Smooth muscle cell (in vitro differentiated cells): ENCODE data around the gene DPPA2. TPM values are rescaled to one million over a fixed set of nuclear protein-coding genes. Genes with fewer than 3 reads are reported as not detected.

Experiments
- DNase-seq: peaks from one replicate; lab custom pipeline; 2025; ENCODE audit not compliant: unreplicated experiment; lab: John Stamatoyannopoulos, UW
- H2AFZ ChIP-seq: fragments of 200-600 bp; sonication (generic); 2 replicates; pipeline ENCODE4 v1.6.0; 2016; ENCODE audit warnings: antibody characterized with exemption, low read depth, mild to moderate bottlenecking
- H3F3A ChIP-seq: fragments of 200-600 bp; sonication (generic); 2 replicates; pipeline ENCODE4 v1.6.0; 2017; ENCODE audit warnings: antibody characterized with exemption, low read depth
- H3K27ac ChIP-seq: fragments of 200-600 bp; sonication (generic); 2 replicates; pipeline ENCODE4 v1.5.1; 2016; ENCODE audit warnings: low read depth, mild to moderate bottlenecking
- H3K27me3 ChIP-seq: fragments of 200-600 bp; sonication (generic); 2 replicates; pipeline ENCODE4 v1.6.1; 2016; ENCODE audit warnings: low read depth, mild to moderate bottlenecking
- H3K36me3 ChIP-seq: fragments of 200-600 bp; sonication (generic); 2 replicates; pipeline ENCODE4 v1.5.1; 2016; ENCODE audit warnings: low read depth
- H3K4me1 ChIP-seq: fragments of 200-600 bp; sonication (generic); 2 replicates; pipeline ENCODE4 v1.5.1; 2016; ENCODE audit warnings: low read depth
- H3K4me2 ChIP-seq: fragments of 200-600 bp; sonication (generic); 2 replicates; pipeline ENCODE4 v1.6.0; 2016; ENCODE audit warnings: mild to moderate bottlenecking
- H3K4me3 ChIP-seq: fragments of 200-600 bp; sonication (generic); 2 replicates; pipeline ENCODE4 v1.5.1; 2016; ENCODE audit warnings: mild to moderate bottlenecking
- H3K79me2 ChIP-seq: fragments of 200-600 bp; sonication (generic); 2 replicates; pipeline ENCODE4 v1.6.0; 2016; ENCODE audit warnings: low read depth, mild to moderate bottlenecking
- H3K9ac ChIP-seq: fragments of 200-600 bp; sonication (generic); 2 replicates; pipeline ENCODE4 v1.6.0; 2016; ENCODE audit warnings: low read depth
- H3K9me3 ChIP-seq: fragments of 200-600 bp; sonication (generic); replicated peaks from 2 replicates; pipeline ENCODE4 v1.5.1; 2016; ENCODE audit warnings: low read depth
- H4K20me1 ChIP-seq: fragments of 200-600 bp; sonication (generic); 2 replicates; pipeline ENCODE4 v1.6.0; 2016; ENCODE audit warnings: low read depth
- CTCF ChIP-seq: fragments of 200-600 bp; sonication (generic); IDR thresholded peaks from 2 replicates; pipeline ENCODE4 v1.5.1; 2017; ENCODE audit warnings: borderline replicate concordance, mild to moderate bottlenecking, antibody characterized with exemption; ENCODE audit not compliant: insufficient read depth, poor library complexity, severe bottlenecking
- WGBS: methylation state at CpG from one replicate; pipeline ENCODE4 v1.1.7; 2016; ENCODE audit warnings: low lambda C conversion rate; 5-methylcytosine and 5-hydroxymethylcytosine counted together
- polyA plus RNA-seq: library from polyadenylated mRNA; unstranded; fragments of >200 nt; fragmentation: Nextera tagmentation; extraction: Ambion mirVana; gene quantifications from 2 replicates; pipeline ENCODE4 v1.2.1, GENCODE V29; 2016
- total RNA-seq: library from RNA; depleted of rRNA; stranded (reverse); fragments of >200 nt; gene quantifications from 2 replicates; pipeline ENCODE4 v1.2.3, GENCODE V29; 2014

DPPA2 gene
- total and polyA plus RNA-seq, 2 experiments from 2014 or later = 0.27 to 1.2 TPM

GRCh38 chr3:109339714-109340648 is 23.7 kb upstream of the DPPA2 start:
- Histone ChIP-seq H3K4me3 (no peak overlapping the region), H3K9me3 (no peaks in the 10 kb centered on the region), H2AFZ (no peak overlapping the region), H3K4me2 (no peak overlapping the region), H3F3A (no peaks in the 10 kb centered on the region), H4K20me1 (peaks cover 6% of the 10 kb centered on the region), H3K27me3 (no peaks in the 10 kb centered on the region), H3K4me1 (peaks cover 10% of the 10 kb centered on the region), H3K27ac (no peak overlapping the region), H3K9ac (no peak overlapping the region), H3K36me3 (no peaks in the 10 kb centered on the region), H3K79me2 (peaks cover 11% of the 10 kb centered on the region)
- no peak for TF ChIP-seq CTCF
- 51% methylated on average over 5 of the region's 5 CpGs for WGBS
- no peak for DNase-seq

- TF ChIP-seq CTCF = no peak
- no peak overlapping the region for H3K4me3 ChIP-seq
These were observed 22.9 kb upstream of the DPPA2 start for GRCh38 chr3:109339197-109339596.

GRCh38 chr3:109338322-109338721 is 22.0 kb upstream of the DPPA2 start:
- Histone ChIP-seq H3K4me2 (no peak overlapping the region), H3K4me3 (no peak overlapping the region), H3K9me3 (no peaks in the 10 kb centered on the region), H3K36me3 (no peaks in the 10 kb centered on the region), H4K20me1 (peaks cover 16% of the 10 kb centered on the region), H3K27ac (no peak overlapping the region), H3K79me2 (peaks cover 11% of the 10 kb centered on the region), H3F3A (no peaks in the 10 kb centered on the region), H2AFZ (peak overlapping the region; percentile 100), H3K27me3 (no peaks in the 10 kb centered on the region), H3K4me1 (peaks cover 19% of the 10 kb centered on the region), H3K9ac (no peak overlapping the region)
- DNase-seq = no peak
- TF ChIP-seq CTCF = no peak
- 58% methylated on average over 4 of the region's 4 CpGs for WGBS

More at GRCh38 chr3:109339197-109339596, 22.9 kb upstream of the DPPA2 start:
- DNase-seq = no peak
- H2AFZ ChIP-seq = peak overlapping the region; percentile 100
- no peaks in the 10 kb centered on the region for H3K36me3 ChIP-seq
- no peak overlapping the region for H3K4me2 ChIP-seq
- no peaks in the 10 kb centered on the region for H3F3A ChIP-seq
- no peak overlapping the region for H3K27ac ChIP-seq
- H3K4me1 ChIP-seq = peaks cover 17% of the 10 kb centered on the region
- H3K27me3 ChIP-seq = no peaks in the 10 kb centered on the region
- H3K79me2 ChIP-seq = peaks cover 11% of the 10 kb centered on the region
- H3K9me3 ChIP-seq = no peaks in the 10 kb centered on the region
- no peak overlapping the region for H3K9ac ChIP-seq
- H4K20me1 ChIP-seq = peaks cover 12% of the 10 kb centered on the region
- 43% methylated on average over 3 of the region's 3 CpGs for WGBS
